Calu3 (cell line): ENCODE measurements around the gene ACER2. TPM values are rescaled to one million over a fixed set of nuclear protein-coding genes. Genes with fewer than 3 reads are reported as not detected.
A peak's percentile ranks its signal among the peaks of the same experiment; 100 is the strongest.
"Not testable (repeated sequence)": the region's sequence is repeated elsewhere in the genome, so short reads cannot be mapped to it uniquely, and the experiment has no call there.

Source experiments
- BruUV-seq: library from RNA; stranded (reverse); fragments of 400-500 nt; replicated peaks from 2 replicates; lab custom pipeline; 2021; lab: Mats Ljungman, UMichigan
- CTCF ChIA-PET: fragments of 300-600 bp; sonication (Branson Sonifier 250); formaldehyde crosslinking; loops from one replicate; lab custom pipeline; 2022; ENCODE audit warnings: antibody characterized with exemption; lab: Charles Lee
- DNase-seq: peaks from one replicate; pipeline ENCODE4 v3.0.0; 2022
- H3K27ac Mint-ChIP-seq: one replicate; pipeline ENCODE4 v1.8.0; 2022; ENCODE audit warnings: mixed read lengths; ENCODE audit not compliant: unreplicated experiment
- H3K27me3 Mint-ChIP-seq: one replicate; pipeline ENCODE4 v1.8.0; 2022; ENCODE audit warnings: mixed read lengths; ENCODE audit not compliant: unreplicated experiment
- H3K36me3 Mint-ChIP-seq: one replicate; pipeline ENCODE4 v1.8.0; 2022; ENCODE audit warnings: mild to moderate bottlenecking, moderate library complexity, mixed read lengths; ENCODE audit not compliant: insufficient read depth, unreplicated experiment
- H3K4me1 Mint-ChIP-seq: one replicate; pipeline ENCODE4 v1.8.0; 2022; ENCODE audit warnings: mild to moderate bottlenecking, low read depth, mixed read lengths; ENCODE audit not compliant: unreplicated experiment
- H3K4me3 Mint-ChIP-seq: one replicate; pipeline ENCODE4 v1.8.0; 2022; ENCODE audit warnings: mild to moderate bottlenecking, low read depth, moderate library complexity, mixed read lengths; ENCODE audit not compliant: unreplicated experiment
- H3K9me3 Mint-ChIP-seq: one replicate; pipeline ENCODE4 v1.8.0; 2022; ENCODE audit warnings: low read depth, mixed read lengths; ENCODE audit not compliant: unreplicated experiment
- CTCF ChIP-seq: fragments of 200-600 bp; IDR thresholded peaks from one replicate; pipeline ENCODE4 v1.8.0; 2022; ENCODE audit warnings: antibody characterized with exemption; ENCODE audit not compliant: unreplicated experiment
- intact Hi-C: fragments of 100-400 bp; cut with micrococcal nuclease; formaldehyde crosslinking; loops from one replicate; pipeline ENCODE4 v1.10.0; 2022; ENCODE audit not compliant: unreplicated experiment
- total RNA-seq: library from RNA; stranded (reverse); gene quantifications from 2 replicates; pipeline ENCODE4 v1.2.3, GENCODE V29; 2022

ACER2 gene
- total RNA-seq, 1 experiment from 2014 or later, result 7.6 TPM

GRCh38 chr9:19387317-19387716 is 21.5 kb upstream of the ACER2 start:
- TF ChIP-seq CTCF, result no peak
- Mint-ChIP-seq H3K9me3 (peaks cover 2% of the 10 kb centered on the region), H3K36me3 (no peaks in the 10 kb centered on the region), H3K4me1 (no peaks in the 10 kb centered on the region), H3K27ac (no peak overlapping the region), H3K27me3 (no peaks in the 10 kb centered on the region), H3K4me3 (no peak overlapping the region)
- no TSS peak for BruUV-seq
- no peak for DNase-seq
- CTCF ChIA-PET, result no interaction called here
- intact Hi-C loops, result loop anchor here (10.0 kb wide), 1 partner anchor 313 kb away; no protein-coding TSS in a partner anchor

- H3K27ac Mint-ChIP-seq, H3K9me3 Mint-ChIP-seq, BruUV-seq, DNase-seq, CTCF ChIA-PET, H3K4me3 Mint-ChIP-seq, H3K36me3 Mint-ChIP-seq, H3K27me3 Mint-ChIP-seq, H3K4me1 Mint-ChIP-seq: not testable (repeated sequence)
- intact Hi-C loops, result loop anchor here (10.0 kb wide), 1 partner anchor 315 kb away; no protein-coding TSS in a partner anchor
Measured at GRCh38 chr9:19389539-19389938, 19.3 kb upstream of the ACER2 start.

- no TSS peak for BruUV-seq
- no peak for TF ChIP-seq CTCF
- H3K27me3 Mint-ChIP-seq, result no peaks in the 10 kb centered on the region
- peak overlapping the region; percentile 21 for H3K27ac Mint-ChIP-seq
- H3K4me1 Mint-ChIP-seq, result peaks cover 21% of the 10 kb centered on the region
- no peaks in the 10 kb centered on the region for H3K9me3 Mint-ChIP-seq
- DNase-seq, result peak; percentile 46
- H3K4me3 Mint-ChIP-seq, result peak overlapping the region; percentile 3
- CTCF ChIA-PET, result no interaction called here
- intact Hi-C loops, result no loop called here
- H3K36me3 Mint-ChIP-seq, result no peaks in the 10 kb centered on the region
Measured at GRCh38 chr9:19397845-19398244, 11.0 kb upstream of the ACER2 start.

GRCh38 chr9:19403231-19403630 is 5.6 kb upstream of the ACER2 start:
- H3K36me3 Mint-ChIP-seq, H3K4me3 Mint-ChIP-seq, CTCF ChIA-PET, H3K27ac Mint-ChIP-seq, BruUV-seq, H3K9me3 Mint-ChIP-seq, intact Hi-C loops, H3K27me3 Mint-ChIP-seq, DNase-seq: not testable (repeated sequence)
- H3K4me1 Mint-ChIP-seq, result peaks cover 22% of the 10 kb centered on the region

GRCh38 chr9:19404283-19405075 is 4.3 kb upstream of the ACER2 start:
- H3K27ac Mint-ChIP-seq, result peak overlapping the region; percentile 54
- peak; percentile 6 for DNase-seq
- CTCF ChIA-PET, result no interaction called here
- no peak overlapping the region for H3K4me3 Mint-ChIP-seq
- H3K4me1 Mint-ChIP-seq, result peaks cover 18% of the 10 kb centered on the region
- intact Hi-C loops, result loop anchor here (5.0 kb wide), 1 partner anchor 32 kb away; no protein-coding TSS in a partner anchor
- H3K36me3 Mint-ChIP-seq, result peaks cover 18% of the 10 kb centered on the region
- H3K9me3 Mint-ChIP-seq, result no peaks in the 10 kb centered on the region
- no peaks in the 10 kb centered on the region for H3K27me3 Mint-ChIP-seq
- BruUV-seq, result no TSS peak
- TF ChIP-seq CTCF, result no peak
